Tibial artery (tissue), 4 donors: Measurements from ENCODE around the gene GLIPR1L1.

Experiments
- DNase-seq, 2 donors: peaks; one replicate each; pipeline ENCODE4 v3.0.0-alpha.2; 2019
- H3K27ac ChIP-seq, 2 donors: fragments of 200-600 bp; sonication (generic) in 1 of 2; 1 replicate in 1 of 2; 2 replicates in 1 of 2; pipeline ENCODE4 v1.5.1; 2018 to 2019; ENCODE audit warnings: mild to moderate bottlenecking in 1 of 2
- H3K27me3 ChIP-seq, 2 donors: fragments of 200-600 bp; sonication (generic) in 1 of 2; one replicate each; pipeline versions ENCODE4 v1.5.1 to v1.6.0; 2016 to 2019
- H3K36me3 ChIP-seq, 3 donors: fragments of 200-600 bp; sonication (generic) in 2 of 3; one replicate each; pipeline ENCODE4 v1.5.1; 2016 to 2019; ENCODE audit warnings: mild to moderate bottlenecking in 2 of 3
- H3K4me1 ChIP-seq, 4 donors: fragments of 200-600 bp; sonication (generic) in 2 of 4; 1 replicate in 3 of 4; 2 replicates in 1 of 4; pipeline ENCODE4 v1.5.1; 2016 to 2019
- H3K4me3 ChIP-seq, 2 donors: fragments of 200-600 bp; sonication (generic) in 1 of 2; 1 replicate in 1 of 2; 2 replicates in 1 of 2; pipeline ENCODE4 v1.5.1; 2018 to 2019; ENCODE audit warnings: mild to moderate bottlenecking in 2 of 2
- H3K9me3 ChIP-seq, 3 donors: fragments of 200-600 bp; sonication (generic) in 1 of 3; one replicate each; pipeline ENCODE4 v1.5.1; 2016 to 2019
- CTCF ChIP-seq, 2 experiments: fragments of 200-600 bp in 1 of 2; fragments of 450-650 bp in 1 of 2; IDR thresholded peaks; one replicate each; pipeline ENCODE4 v1.5.1; 2017 to 2019; ENCODE audit warnings: antibody characterized with exemption in 2 of 2, mild to moderate bottlenecking in 1 of 2, moderate library complexity in 1 of 2
- intact Hi-C: fragments of 100-400 bp; cut with DNase I; formaldehyde crosslinking; loops from one replicate; pipeline ENCODE4 v1.15.0; 2023; ENCODE audit warnings: low total_unique reads

Gene GLIPR1L1

DNA sequence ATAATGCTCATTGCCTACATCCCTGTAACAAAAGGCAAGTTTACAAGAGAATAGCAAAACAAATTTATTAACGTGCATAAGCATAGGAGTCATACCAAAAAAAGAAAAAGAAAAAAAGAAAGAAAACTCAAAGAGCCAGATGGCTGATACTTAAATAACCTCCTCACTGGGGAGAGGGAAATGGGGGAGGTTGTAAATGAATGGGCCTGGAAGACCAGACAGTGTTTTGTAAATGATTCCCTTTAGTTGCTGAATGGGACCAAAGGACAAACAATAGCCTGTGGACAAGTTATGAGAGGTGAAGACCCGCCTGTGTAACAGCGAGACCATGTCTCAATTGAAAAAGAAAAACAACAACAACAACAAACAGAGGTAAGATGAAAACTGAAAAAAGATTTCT, 39.7 kb upstream of the GLIPR1L1 start:
- intact Hi-C loops, result no loop called here

DNA sequence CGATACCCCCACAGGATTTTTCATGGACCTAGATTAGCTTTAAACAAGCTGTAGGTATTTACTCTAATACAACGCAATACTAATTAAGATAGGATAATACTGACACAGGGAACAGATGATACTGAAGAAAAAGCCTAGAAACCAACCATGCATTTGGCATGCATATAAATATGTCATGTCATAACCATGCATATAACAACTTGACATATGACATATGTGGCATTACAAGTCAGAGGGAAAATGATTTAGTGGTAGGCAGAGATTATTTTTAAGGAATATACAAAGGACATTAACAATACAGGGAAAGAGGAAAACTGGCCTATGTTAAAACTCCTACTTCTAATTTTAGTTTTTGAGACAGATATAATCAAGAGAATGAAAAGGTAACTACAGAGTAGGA, 32.2 kb upstream of the GLIPR1L1 start:
- H3K4me1 ChIP-seq, result no peaks in the 10 kb centered on the region
- no peak for TF ChIP-seq CTCF (IDR thresholded peaks at IDR 0.05)
- intact Hi-C loops, result no loop called here
- H3K36me3 ChIP-seq, result peaks cover 10 to 19% (median 13%) of the 10 kb centered on the region in 3 donors
- H3K27me3 ChIP-seq, result no peaks in the 10 kb centered on the region
- no peaks in the 10 kb centered on the region for H3K9me3 ChIP-seq
- no peak overlapping the region for H3K27ac ChIP-seq
- H3K4me3 ChIP-seq, result no peak overlapping the region
- DNase-seq, result no peak

More for the DNA sequence above, 39.7 kb upstream of the GLIPR1L1 start:
- Histone ChIP-seq H3K27ac (no peak overlapping the region), H3K36me3 (peaks cover 0 to 3% (median 0%) of the 10 kb centered on the region in 3 donors), H3K4me3 (no peak overlapping the region), H3K27me3 (no peaks in the 10 kb centered on the region), H3K9me3 (no peaks in the 10 kb centered on the region), H3K4me1 (no peaks in the 10 kb centered on the region)
- no peak for DNase-seq
- no peak for TF ChIP-seq CTCF (IDR thresholded peaks at IDR 0.05)

- no peak for TF ChIP-seq CTCF (IDR thresholded peaks at IDR 0.05)
These were observed 31.7 kb upstream of the GLIPR1L1 start for GRCh38 chr12:75302781-75303180.

DNA sequence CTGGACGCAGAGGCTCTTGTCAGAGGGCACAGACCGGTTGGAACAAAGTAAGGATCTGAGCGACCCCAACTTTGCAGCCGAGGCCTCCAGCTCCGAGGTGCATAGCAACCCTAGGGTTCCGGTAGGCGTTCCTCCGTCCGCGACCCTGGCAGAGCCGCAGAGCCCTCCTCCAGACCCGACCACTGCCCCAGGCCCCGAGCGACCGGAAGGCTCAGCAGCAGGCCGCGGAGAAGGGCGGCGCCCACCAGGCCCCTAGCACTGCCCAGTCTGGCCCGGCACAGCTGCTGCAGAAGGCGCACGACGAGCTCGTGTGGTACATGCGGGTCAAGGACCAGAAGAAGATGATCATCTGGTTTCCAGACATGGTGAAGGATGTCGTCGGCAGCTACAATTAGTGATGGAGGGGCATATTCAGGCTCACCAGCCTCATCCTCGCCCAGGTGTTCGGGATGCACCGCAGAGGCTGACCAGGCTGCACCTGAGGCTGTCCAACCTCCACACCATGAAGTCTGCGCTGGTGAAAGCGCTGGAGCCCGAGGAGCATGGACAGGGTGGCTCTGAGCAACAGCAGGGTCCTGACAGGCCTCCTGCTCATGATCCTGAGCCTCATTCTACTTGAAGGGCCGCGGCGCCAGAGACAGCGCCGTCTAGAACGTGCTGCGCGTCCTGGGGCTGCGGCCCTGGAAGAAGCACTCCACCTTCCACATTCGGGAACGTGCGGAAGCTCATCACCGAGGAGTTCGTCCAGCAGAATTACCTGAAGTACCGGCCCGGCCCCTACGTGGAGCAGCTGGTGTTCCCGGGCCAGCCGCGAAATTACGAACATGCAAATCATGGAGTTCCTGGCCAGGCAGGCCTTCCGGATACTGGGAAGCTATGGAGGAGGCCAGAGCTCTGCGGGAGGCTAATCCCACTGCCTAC, 28.8 kb upstream of the GLIPR1L1 start:
- TF ChIP-seq CTCF (IDR thresholded peaks at IDR 0.05), result no peak
- intact Hi-C loops, result no loop called here
- Histone ChIP-seq H3K27ac (no peak overlapping the region), H3K36me3 (peaks cover 7 to 19% (median 13%) of the 10 kb centered on the region in 3 donors), H3K4me3 (no peak overlapping the region), H3K27me3 (no peaks in the 10 kb centered on the region), H3K4me1 (no peaks in the 10 kb centered on the region), H3K9me3 (no peaks in the 10 kb centered on the region)
- no peak for DNase-seq

More at GRCh38 chr12:75302781-75303180, 31.7 kb upstream of the GLIPR1L1 start:
- intact Hi-C loops, result no loop called here
- H3K27me3 ChIP-seq, result no peaks in the 10 kb centered on the region
- H3K9me3 ChIP-seq, result no peaks in the 10 kb centered on the region
- no peaks in the 10 kb centered on the region for H3K4me1 ChIP-seq
- no peak overlapping the region for H3K27ac ChIP-seq
- DNase-seq, result no peak
- H3K4me3 ChIP-seq, result no peak overlapping the region
- H3K36me3 ChIP-seq, result peaks cover 10 to 19% (median 13%) of the 10 kb centered on the region in 3 donors

GRCh38 chr12:75308279-75308678, 26.2 kb upstream of the GLIPR1L1 start:
- TF ChIP-seq CTCF (IDR thresholded peaks at IDR 0.05), result no peak

More at GRCh38 chr12:75308279-75308678, 26.2 kb upstream of the GLIPR1L1 start:
- Histone ChIP-seq H3K27ac (no peak overlapping the region), H3K4me1 (no peaks in the 10 kb centered on the region), H3K4me3 (no peak overlapping the region), H3K36me3 (peaks cover 7 to 19% (median 13%) of the 10 kb centered on the region in 3 donors), H3K9me3 (no peaks in the 10 kb centered on the region), H3K27me3 (no peaks in the 10 kb centered on the region)
- no peak for DNase-seq
- intact Hi-C loops, result no loop called here
